H9 (cell line): ENCODE measurements around the gene KRTAP12-2. TPM values are rescaled to one million over a fixed set of nuclear protein-coding genes. Genes with fewer than 3 reads are reported as not detected.

Experiments
- DNase-seq: peaks from one replicate; pipeline ENCODE4 v3.0.0-alpha.2; 2017
- H2AFZ ChIP-seq: one replicate; pipeline ENCODE4 v1.6.1; 2013; ENCODE audit warnings: mild to moderate bottlenecking, low read length, control low read depth, moderate library complexity
- H2AK5ac ChIP-seq: 2 replicates; pipeline ENCODE4 v1.6.1; 2013; ENCODE audit warnings: low read length, control low read depth, mixed read lengths; ENCODE audit not compliant: insufficient read length
- H2BK120ac ChIP-seq: one replicate; pipeline ENCODE4 v1.6.1; 2013; ENCODE audit warnings: low read depth, mild to moderate bottlenecking, low read length, control low read depth, inconsistent platforms; ENCODE audit not compliant: poor library complexity, severe bottlenecking
- H2BK12ac ChIP-seq: 2 replicates; pipeline ENCODE4 v1.6.1; 2013; ENCODE audit warnings: low read length, control low read depth, mixed read lengths, low read depth; ENCODE audit not compliant: insufficient read length
- H2BK15ac ChIP-seq: 2 replicates; pipeline ENCODE4 v1.6.1; 2013; ENCODE audit warnings: low read depth, low read length, control low read depth
- H2BK20ac ChIP-seq: one replicate; pipeline ENCODE4 v1.6.1; 2013; ENCODE audit warnings: low read depth, mild to moderate bottlenecking, low read length, control low read depth, inconsistent platforms; ENCODE audit not compliant: poor library complexity, severe bottlenecking
- H2BK5ac ChIP-seq: 2 replicates; pipeline ENCODE4 v1.6.1; 2013; ENCODE audit warnings: low read length, control low read depth, mixed read lengths; ENCODE audit not compliant: insufficient read length
- H3K14ac ChIP-seq: 2 replicates; pipeline ENCODE4 v1.6.1; 2013; ENCODE audit warnings: low read length, control low read depth; ENCODE audit not compliant: insufficient read depth
- H3K18ac ChIP-seq: 2 replicates; pipeline ENCODE4 v1.6.1; 2013; ENCODE audit warnings: low read depth, mild to moderate bottlenecking, mixed read lengths, low read length, control low read depth; ENCODE audit not compliant: insufficient read length
- H3K23ac ChIP-seq: 2 replicates; pipeline ENCODE4 v1.6.1; 2013; ENCODE audit warnings: low read length, control low read depth, mixed read lengths, low read depth; ENCODE audit not compliant: insufficient read length
- H3K23me2 ChIP-seq: 2 replicates; pipeline ENCODE4 v1.6.1; 2013; ENCODE audit warnings: low read depth, mild to moderate bottlenecking, mixed read lengths, low read length, control low read depth; ENCODE audit not compliant: insufficient read length, poor library complexity, severe bottlenecking
- H3K27ac ChIP-seq: 2 replicates; pipeline ENCODE4 v1.5.1; 2013; ENCODE audit warnings: low read length, control low read depth, mixed read lengths, low read depth; ENCODE audit not compliant: insufficient read length
- H3K27me3 ChIP-seq: 2 replicates; pipeline ENCODE4 v1.6.1; 2013; ENCODE audit warnings: low read length, control low read depth, inconsistent platforms; ENCODE audit not compliant: insufficient read depth
- H3K4ac ChIP-seq: 2 replicates; pipeline ENCODE4 v1.6.1; 2013; ENCODE audit warnings: low read depth, mild to moderate bottlenecking, control low read depth, inconsistent platforms, low read length, moderate library complexity
- H3K4me1 ChIP-seq: 2 replicates; pipeline ENCODE4 v1.6.1; 2013; ENCODE audit warnings: low read length, control low read depth, inconsistent platforms; ENCODE audit not compliant: insufficient read depth
- H3K4me2 ChIP-seq: 2 replicates; pipeline ENCODE4 v1.6.1; 2013; ENCODE audit warnings: low read length, control low read depth, mixed read lengths; ENCODE audit not compliant: insufficient read length, insufficient read depth
- H3K56ac ChIP-seq: 2 replicates; pipeline ENCODE4 v1.6.1; 2013; ENCODE audit warnings: low read depth, mild to moderate bottlenecking, mixed read lengths, low read length, control low read depth; ENCODE audit not compliant: insufficient read length
- H3K79me1 ChIP-seq: 2 replicates; pipeline ENCODE4 v1.6.1; 2013; ENCODE audit warnings: low read depth, mild to moderate bottlenecking, moderate library complexity, low read length, control low read depth, inconsistent platforms; ENCODE audit not compliant: insufficient read depth, poor library complexity, severe bottlenecking
- H3K79me2 ChIP-seq: 2 replicates; pipeline ENCODE4 v1.6.1; 2013; ENCODE audit warnings: low read length, control low read depth, inconsistent platforms; ENCODE audit not compliant: insufficient read depth
- H3K9ac ChIP-seq: 2 replicates; pipeline ENCODE4 v1.6.1; 2013; ENCODE audit warnings: low read length, control low read depth, mixed read lengths; ENCODE audit not compliant: insufficient read length; ENCODE audit errors: extremely low read depth
- H3K9me3 ChIP-seq: one replicate; pipeline ENCODE4 v1.6.1; 2013; ENCODE audit warnings: low read depth, low read length, inconsistent platforms; ENCODE audit not compliant: control insufficient read depth
- H3T11ph ChIP-seq: one replicate; pipeline ENCODE4 v1.6.1; 2013; ENCODE audit warnings: mild to moderate bottlenecking, low read length, control low read depth, inconsistent platforms
- H4K20me1 ChIP-seq: one replicate; pipeline ENCODE4 v1.6.1; 2013; ENCODE audit not compliant: control insufficient read depth, insufficient read length, insufficient read depth
- H4K5ac ChIP-seq: 2 replicates; pipeline ENCODE4 v1.6.1; 2013; ENCODE audit warnings: low read depth, mild to moderate bottlenecking, mixed read lengths, low read length, control low read depth; ENCODE audit not compliant: insufficient read length
- H4K8ac ChIP-seq: replicated peaks from 2 replicates; pipeline ENCODE4 v1.6.1; 2013; ENCODE audit warnings: low read length, control low read depth, mixed read lengths, low read depth; ENCODE audit not compliant: insufficient read length
- H4K91ac ChIP-seq: 2 replicates; pipeline ENCODE4 v1.6.1; 2013; ENCODE audit warnings: low read depth, mild to moderate bottlenecking, moderate library complexity, mixed read lengths, low read length, control low read depth; ENCODE audit not compliant: insufficient read length
- H3K27ac Mint-ChIP-seq, 3 experiments: 2 replicates in 2 of 3; 3 replicates in 1 of 3; pipeline ENCODE4 v1.8.0; 2020 to 2021; ENCODE audit warnings: mixed read lengths in 3 of 3, mild to moderate bottlenecking in 1 of 3, moderate library complexity in 1 of 3
- H3K27me3 Mint-ChIP-seq: 2 replicates; pipeline ENCODE4 v1.8.0; 2021; ENCODE audit warnings: low read depth, mild to moderate bottlenecking, moderate library complexity, mixed read lengths
- H3K36me3 Mint-ChIP-seq, 3 experiments: 2 replicates in 2 of 3; 3 replicates in 1 of 3; pipeline ENCODE4 v1.8.0; 2020 to 2021; ENCODE audit warnings: low read depth in 3 of 3, mixed read lengths in 3 of 3; ENCODE audit not compliant: insufficient read depth in 1 of 3
- H3K4me1 Mint-ChIP-seq, 2 experiments: 2 replicates each; pipeline ENCODE4 v1.8.0; 2020; ENCODE audit warnings: mixed read lengths in 2 of 2
- H3K4me3 Mint-ChIP-seq, 2 experiments: 2 replicates in 1 of 2; 3 replicates in 1 of 2; pipeline ENCODE4 v1.8.0; 2020 to 2021; ENCODE audit warnings: mild to moderate bottlenecking in 2 of 2, mixed read lengths in 2 of 2, moderate library complexity in 1 of 2
- H3K9me3 Mint-ChIP-seq, 2 experiments: 2 replicates in 1 of 2; 3 replicates in 1 of 2; pipeline ENCODE4 v1.8.0; 2020; ENCODE audit warnings: mild to moderate bottlenecking in 2 of 2, mixed read lengths in 2 of 2, moderate library complexity in 1 of 2
- WGBS: extraction: QIAGEN DNeasy Blood & Tissue Kit; methylation state at CpG from one replicate; pipeline ENCODE4 v1.1.7; 2013; ENCODE audit warnings: missing lambda C conversion rate, low lambda C conversion rate, mixed read lengths; ENCODE audit not compliant: insufficient read length; ENCODE audit errors: extremely low coverage; 5-methylcytosine and 5-hydroxymethylcytosine counted together
- total RNA-seq: library from RNA; stranded (reverse); gene quantifications from 2 replicates; pipeline ENCODE4 v1.2.1, GENCODE V29; 2021
- TF ChIP-seq, protein P1 (sequence below): fragments of 200-600 bp; sonication (generic); conservative IDR thresholded peaks from 3 replicates; pipeline ENCODE4 v1.8.0; 2021; ENCODE audit warnings: antibody characterized with exemption, mild to moderate bottlenecking

The KRTAP12-2 gene
- total RNA-seq, 1 experiment from 2014 or later: not detected

DNA sequence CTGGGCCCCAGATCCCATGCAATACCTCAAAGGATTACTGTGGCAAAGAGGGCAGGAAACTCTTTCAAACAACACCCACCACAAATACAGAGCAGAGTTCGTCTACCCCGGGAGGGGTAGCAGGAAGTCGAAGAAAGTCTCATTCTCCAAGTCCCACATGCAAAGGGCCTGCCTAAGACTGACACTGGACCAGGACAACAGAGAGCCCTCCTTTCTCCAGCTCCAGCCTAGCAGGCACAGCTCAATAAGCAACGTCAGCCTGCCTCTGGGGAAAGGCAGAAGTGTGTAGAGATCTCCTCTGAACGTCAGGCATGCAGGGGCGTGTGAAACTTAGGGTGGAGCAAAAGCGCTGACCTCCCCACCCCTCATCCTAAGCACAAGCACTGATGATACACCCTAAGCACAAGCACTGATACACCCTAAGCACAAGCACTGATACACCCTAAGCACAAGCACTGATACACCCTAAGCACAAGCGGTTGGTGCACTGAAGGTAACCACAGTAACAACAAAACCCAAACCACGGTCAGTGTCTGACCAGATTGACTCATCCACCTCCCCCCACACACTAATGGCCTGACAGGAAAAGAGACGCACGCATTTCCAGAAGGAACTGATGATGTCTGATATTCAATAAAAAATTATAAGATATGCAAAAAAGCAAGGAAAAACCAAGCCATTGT is 7.7 kb downstream of the KRTAP12-2 start:
- Mint-ChIP-seq H3K4me1 (peaks cover 32 to 33% of the 10 kb centered on the region in 2 experiments), H3K9me3 (peaks cover 8 to 11% of the 10 kb centered on the region in 2 experiments; a peak in 4 of 5 replicates), H3K27ac (peak overlapping the region in 1 of 3 experiments; percentile 71; a peak in 3 of 7 replicates), H3K4me3 (no peak overlapping the region; a peak in 1 of 5 replicates), H3K27me3 (peaks cover 11% of the 10 kb centered on the region), H3K36me3 (peaks cover 2 to 10% (median 5%) of the 10 kb centered on the region in 3 experiments; a peak in 4 of 7 replicates)
- H2AFZ ChIP-seq: no peak overlapping the region
- H3K23ac ChIP-seq: no peak overlapping the region
- H3K18ac ChIP-seq: peak overlapping the region; percentile 41
- no CpG with 5 or more reads among the region's 11 CpGs for WGBS
- TF ChIP-seq, protein P1, sequence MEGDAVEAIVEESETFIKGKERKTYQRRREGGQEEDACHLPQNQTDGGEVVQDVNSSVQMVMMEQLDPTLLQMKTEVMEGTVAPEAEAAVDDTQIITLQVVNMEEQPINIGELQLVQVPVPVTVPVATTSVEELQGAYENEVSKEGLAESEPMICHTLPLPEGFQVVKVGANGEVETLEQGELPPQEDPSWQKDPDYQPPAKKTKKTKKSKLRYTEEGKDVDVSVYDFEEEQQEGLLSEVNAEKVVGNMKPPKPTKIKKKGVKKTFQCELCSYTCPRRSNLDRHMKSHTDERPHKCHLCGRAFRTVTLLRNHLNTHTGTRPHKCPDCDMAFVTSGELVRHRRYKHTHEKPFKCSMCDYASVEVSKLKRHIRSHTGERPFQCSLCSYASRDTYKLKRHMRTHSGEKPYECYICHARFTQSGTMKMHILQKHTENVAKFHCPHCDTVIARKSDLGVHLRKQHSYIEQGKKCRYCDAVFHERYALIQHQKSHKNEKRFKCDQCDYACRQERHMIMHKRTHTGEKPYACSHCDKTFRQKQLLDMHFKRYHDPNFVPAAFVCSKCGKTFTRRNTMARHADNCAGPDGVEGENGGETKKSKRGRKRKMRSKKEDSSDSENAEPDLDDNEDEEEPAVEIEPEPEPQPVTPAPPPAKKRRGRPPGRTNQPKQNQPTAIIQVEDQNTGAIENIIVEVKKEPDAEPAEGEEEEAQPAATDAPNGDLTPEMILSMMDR: no peak
- peak overlapping the region; percentile 31 for H3K14ac ChIP-seq
- no peaks in the 10 kb centered on the region for H3K4me1 ChIP-seq
- no peak overlapping the region for H2BK120ac ChIP-seq
- no peak overlapping the region for H3K27ac ChIP-seq
- no peak overlapping the region for H3T11ph ChIP-seq
- H3K79me2 ChIP-seq: no peaks in the 10 kb centered on the region
- peak; percentile 24 for DNase-seq
- H3K4ac ChIP-seq: no peak overlapping the region
- H2BK5ac ChIP-seq: no peak overlapping the region
- no peak overlapping the region for H3K56ac ChIP-seq
- H3K79me1 ChIP-seq: no peaks in the 10 kb centered on the region
- H4K20me1 ChIP-seq: no peaks in the 10 kb centered on the region
- no peak overlapping the region for H3K9ac ChIP-seq
- H2AK5ac ChIP-seq: no peak overlapping the region
- no peak overlapping the region for H4K91ac ChIP-seq
- no peak overlapping the region for H2BK20ac ChIP-seq
- no peak overlapping the region for H4K8ac ChIP-seq
- H3K23me2 ChIP-seq: no peaks in the 10 kb centered on the region
- H3K27me3 ChIP-seq: no peaks in the 10 kb centered on the region
- H4K5ac ChIP-seq: no peak overlapping the region
- no peaks in the 10 kb centered on the region for H3K9me3 ChIP-seq
- H2BK12ac ChIP-seq: no peak overlapping the region
- no peak overlapping the region for H2BK15ac ChIP-seq
- no peak overlapping the region for H3K4me2 ChIP-seq
